GM23248 (cell line): ENCODE measurements around the gene RBBP8NL.
A peak's percentile ranks its signal among the peaks of the same experiment; 100 is the strongest.

ENCODE experiments used
- EZH2 ChIP-seq: fragments of 200-600 bp; sonication (generic); IDR thresholded peaks from 2 replicates; pipeline ENCODE4 v1.6.1; 2018; ENCODE audit warnings: antibody characterized with exemption, mild to moderate bottlenecking; ENCODE audit not compliant: insufficient read depth, poor library complexity, severe bottlenecking
- EZH2phosphoT487 ChIP-seq: fragments of 200-600 bp; sonication (generic); IDR thresholded peaks from 2 replicates; pipeline ENCODE4 v1.6.1; 2018; ENCODE audit warnings: antibody characterized with exemption, moderate library complexity, mild to moderate bottlenecking, low read depth; ENCODE audit not compliant: insufficient read depth

GRCh38 chr20:62367633-62368391, 59.5 kb downstream of the RBBP8NL start:
- TF ChIP-seq EZH2 (peak; percentile 47), EZH2phosphoT487 (no peak)
